HG02885 (cell line): ENCODE results near the gene OGDH.

Source experiments
- ATAC-seq: cut with Tn5 transposase; IDR thresholded peaks from one replicate; pipeline ENCODE4 v1.9.1; 2021; ENCODE audit warnings: mild to moderate bottlenecking; ENCODE audit not compliant: unreplicated experiment, poor library complexity

Gene OGDH

GRCh38 chr7:44634839-44635591 is 28.6 kb downstream of the OGDH start:
- no peak for ATAC-seq

GRCh38 chr7:44636041-44636584 is 29.7 kb downstream of the OGDH start:
- no peak for ATAC-seq

- ATAC-seq = no peak
These were observed 30.5 kb downstream of the OGDH start for GRCh38 chr7:44636926-44637325.

- ATAC-seq = peak; percentile 63
These were observed 31.6 kb downstream of the OGDH start for GRCh38 chr7:44637788-44638594.

- peak; percentile 77 for ATAC-seq
These were observed 32.5 kb downstream of the OGDH start for GRCh38 chr7:44638611-44639557.

- no peak for ATAC-seq
These were observed 33.4 kb downstream of the OGDH start for GRCh38 chr7:44639671-44640321.

- no peak for ATAC-seq
These were observed 36.8 kb downstream of the OGDH start for GRCh38 chr7:44643206-44643605.

- ATAC-seq = no peak
These were observed 38.8 kb downstream of the OGDH start for GRCh38 chr7:44645254-44645653.

GRCh38 chr7:44645696-44646095 is 39.3 kb downstream of the OGDH start:
- ATAC-seq = no peak

- no peak for ATAC-seq
These were observed 39.9 kb downstream of the OGDH start for GRCh38 chr7:44646176-44646920.

- no peak for ATAC-seq
These were observed 40.7 kb downstream of the OGDH start for GRCh38 chr7:44646921-44647636.

- ATAC-seq = no peak
These were observed 41.7 kb downstream of the OGDH start for GRCh38 chr7:44647981-44648714.

GRCh38 chr7:44650242-44650641 is 43.8 kb downstream of the OGDH start:
- no peak for ATAC-seq

- ATAC-seq = no peak
These were observed 44.3 kb downstream of the OGDH start for GRCh38 chr7:44650772-44651171.

GRCh38 chr7:44652535-44652934 is 46.1 kb downstream of the OGDH start:
- ATAC-seq = no peak

GRCh38 chr7:44654255-44654796 is 47.9 kb downstream of the OGDH start:
- no peak for ATAC-seq

- no peak for ATAC-seq
These were observed 48.9 kb downstream of the OGDH start for GRCh38 chr7:44655341-44655740.

GRCh38 chr7:44658979-44659378 is 52.6 kb downstream of the OGDH start:
- ATAC-seq = no peak
